HepG2 (cell line): ENCODE measurements around the gene HK3. TPM values are rescaled to one million over a fixed set of nuclear protein-coding genes. Genes with fewer than 3 reads are reported as not detected.

Experiments
- ATAC-seq: fragments of 200-7000 bp; cut with Tn5 transposase; 3 replicates; pipeline ENCODE4 v1.9.1; 2020; ENCODE audit warnings: mild to moderate bottlenecking, moderate library complexity
- BruUV-seq: library from RNA; stranded (reverse); fragments of 400-500 nt; replicated peaks from 2 replicates; lab custom pipeline; 2021; lab: Mats Ljungman, UMichigan
- CTCF ChIA-PET: fragments of 300-600 bp; formaldehyde crosslinking; extraction: SDS; loops from one replicate; lab custom pipeline; 2021; ENCODE audit warnings: low total read pairs, inconsistent platforms, low intra/inter-chr PET ratio; lab: Yijun Ruan, JAX
- POLR2A ChIA-PET: fragments of 350-600 bp; sonication (Branson Sonifier 250); formaldehyde crosslinking; loops from one replicate; lab custom pipeline; 2020; ENCODE audit warnings: antibody characterized with exemption, inconsistent platforms; lab: Yijun Ruan, JAX
- DNase-seq: peaks from one replicate; pipeline ENCODE4 v3.0.0-alpha.2; 2015; ENCODE audit warnings: low spot score
- FAIRE-seq: peaks from 3 replicates; lab custom pipeline; 2011; peaks lifted over from hg19 to GRCh38; lab: Jason Lieb, UNC
- H2AFZ ChIP-seq: one replicate; pipeline ENCODE4 v1.6.1; 2011; ENCODE audit warnings: low read length, inconsistent platforms
- H3K27ac ChIP-seq: fragments of 300-600 bp; 3 replicates; pipeline ENCODE4 v1.8.0; 2011; ENCODE audit warnings: mixed run types, mild to moderate bottlenecking, mixed read lengths, low read length, inconsistent platforms; ENCODE audit not compliant: insufficient read depth; ENCODE audit errors: extremely low read length
- H3K27me3 ChIP-seq, 2 experiments: fragments of 200-600 bp in 1 of 2; 2 replicates in 1 of 2; 3 replicates in 1 of 2; pipeline versions ENCODE4 v1.6.0 to v1.8.0; 2011; ENCODE audit warnings: low read length in 2 of 2, mild to moderate bottlenecking in 2 of 2, moderate library complexity in 2 of 2, inconsistent platforms in 1 of 2; ENCODE audit not compliant: insufficient read depth in 2 of 2, control insufficient read depth in 1 of 2
- H3K36me3 ChIP-seq, 2 experiments: fragments of 200-600 bp in 1 of 2; replicated peaks in 1 of 2; 2 replicates in 1 of 2; 3 replicates in 1 of 2; pipeline versions ENCODE4 v1.5.1 to v1.8.0; 2011; ENCODE audit warnings: low read length in 2 of 2, inconsistent platforms in 1 of 2; ENCODE audit not compliant: insufficient read depth in 2 of 2, control insufficient read depth in 1 of 2
- H3K4me1 ChIP-seq: 2 replicates; pipeline ENCODE4 v1.5.1; 2012; ENCODE audit warnings: low read length, inconsistent platforms; ENCODE audit not compliant: insufficient read depth
- H3K4me2 ChIP-seq: 2 replicates; pipeline ENCODE4 v1.6.0; 2011; ENCODE audit warnings: low read depth, low read length, inconsistent platforms
- H3K4me3 ChIP-seq, 3 experiments: fragments of 200-600 bp in 1 of 3; sonication (generic), shearing (Covaris generic) in 1 of 3; replicated peaks in 1 of 3; 2 replicates each; pipeline ENCODE4 v1.5.1; 2011 to 2016; ENCODE audit warnings: low read length in 3 of 3, inconsistent platforms in 2 of 3, low read depth in 2 of 3, mild to moderate bottlenecking in 2 of 3, control low read depth in 1 of 3, mixed read lengths in 1 of 3; ENCODE audit not compliant: insufficient read depth in 1 of 3
- H3K79me2 ChIP-seq: one replicate; pipeline ENCODE4 v1.6.1; 2011; ENCODE audit warnings: low read length, inconsistent platforms; ENCODE audit not compliant: insufficient read depth
- H3K9ac ChIP-seq: 2 replicates; pipeline ENCODE4 v1.6.0; 2011; ENCODE audit warnings: mild to moderate bottlenecking, low read depth, low read length, inconsistent platforms; ENCODE audit not compliant: insufficient read depth
- H3K9me3 ChIP-seq: 2 replicates; pipeline ENCODE4 v1.5.1; 2012; ENCODE audit warnings: mild to moderate bottlenecking, low read length
- H4K20me1 ChIP-seq: 2 replicates; pipeline ENCODE4 v1.6.0; 2011; ENCODE audit warnings: inconsistent platforms, mild to moderate bottlenecking, low read length, moderate library complexity; ENCODE audit not compliant: insufficient read depth
- BORCS8-MEF2B ChIP-seq: sonication (generic); formaldehyde crosslinking; IDR thresholded peaks from 2 replicates; pipeline ENCODE4 v1.8.0; 2022; ENCODE audit warnings: mild to moderate bottlenecking, missing genetic modification reagents
- FOXJ3 ChIP-seq: sonication (generic); formaldehyde crosslinking; IDR thresholded peaks from 2 replicates; pipeline ENCODE4 v1.4.0; 2020; ENCODE audit warnings: missing genetic modification reagents, mild to moderate bottlenecking, borderline replicate concordance
- KDM2A ChIP-seq: sonication (generic); formaldehyde crosslinking; IDR thresholded peaks from 2 replicates; pipeline ENCODE4 v1.4.0; 2020; ENCODE audit warnings: low read depth, missing genetic modification reagents, borderline replicate concordance
- RBM22 ChIP-seq: fragments of 200-400 bp; formaldehyde crosslinking; optimal IDR thresholded peaks from 2 replicates; pipeline ENCODE3; 2017; ENCODE audit warnings: mild to moderate bottlenecking, low read length, moderate library complexity
- SMARCE1 ChIP-seq: fragments of 450-650 bp; IDR thresholded peaks from 2 replicates; pipeline ENCODE4 v1.6.1; 2017; ENCODE audit warnings: borderline replicate concordance
- SNRNP70 ChIP-seq: fragments of 200-400 bp; formaldehyde crosslinking; IDR thresholded peaks from 2 replicates; pipeline ENCODE4 v1.6.1; 2017; ENCODE audit warnings: mild to moderate bottlenecking, low read depth, low read length, moderate library complexity
- SP4 ChIP-seq: sonication (generic); formaldehyde crosslinking; IDR thresholded peaks from 2 replicates; pipeline ENCODE4 v1.8.1; 2023; ENCODE audit warnings: mild to moderate bottlenecking, missing genetic modification reagents
- SRY ChIP-seq: sonication (generic); formaldehyde crosslinking; IDR thresholded peaks from 2 replicates; pipeline ENCODE4 v1.8.0; 2022; ENCODE audit warnings: mild to moderate bottlenecking, missing genetic modification reagents
- ZNF256 ChIP-seq: sonication (generic); formaldehyde crosslinking; conservative IDR thresholded peaks from 2 replicates; pipeline ENCODE4 v1.4.0; 2020; ENCODE audit warnings: missing genetic modification reagents
- ZNF335 ChIP-seq: sonication (generic); formaldehyde crosslinking; IDR thresholded peaks from 2 replicates; pipeline ENCODE4 v1.4.0; 2020; ENCODE audit warnings: missing genetic modification reagents
- ZNF468 ChIP-seq: sonication (generic); formaldehyde crosslinking; IDR thresholded peaks from 2 replicates; pipeline ENCODE4 v1.8.0; 2022; ENCODE audit warnings: mild to moderate bottlenecking, moderate library complexity, missing genetic modification reagents
- WGBS: methylation state at CpG from one replicate; pipeline ENCODE4 v1.1.6; 2017; ENCODE audit warnings: low lambda C conversion rate; 5-methylcytosine and 5-hydroxymethylcytosine counted together
- in situ Hi-C: cut with HindIII; loops from 2 replicates; pipeline ENCODE4 v1.10.0; 2017; ENCODE audit warnings: low pct_unique_long_range_greater_than_20kb; ENCODE audit not compliant: extremely low pct_ligation_motif_present
- intact Hi-C: fragments of 100-400 bp; cut with micrococcal nuclease; formaldehyde crosslinking; loops from one replicate; pipeline ENCODE4 v1.10.0; 2022; ENCODE audit not compliant: unreplicated experiment
- polyA plus RNA-seq, 8 experiments: library from polyadenylated mRNA; depleted of rRNA in 3 of 8; stranded (reverse) in 7 of 8; unstranded in 1 of 8; fragments of >200 nt; fragmentation: Illumina TruSeq in 4 of 8; extraction: Trizol in 4 of 8; gene quantifications; 2 replicates each; pipeline versions ENCODE4 v1.2.1 to v1.2.3, GENCODE V29; 2011 to 2016; ENCODE audit warnings: low read depth in 4 of 8, missing spikeins in 1 of 8, mixed read lengths in 1 of 8; ENCODE audit not compliant: insufficient read depth in 1 of 8
- total RNA-seq, 5 experiments: library from RNA; depleted of rRNA; stranded (reverse); fragments of >200 nt; fragmentation: Illumina TruSeq; extraction: Trizol; gene quantifications; 2 replicates each; pipeline ENCODE4 v1.2.3, GENCODE V29; 2016; ENCODE audit warnings: low read depth in 1 of 5
- TF ChIP-seq, protein P1 (sequence below): IDR thresholded peaks from 2 replicates; pipeline ENCODE4 v1.6.1; 2016
- TF ChIP-seq, protein P2 (sequence below): sonication (generic); formaldehyde crosslinking; conservative IDR thresholded peaks from 2 replicates; pipeline ENCODE4 v1.4.0; 2020; ENCODE audit warnings: missing genetic modification reagents

The HK3 gene
- total and polyA plus RNA-seq, 2 of the 13 experiments (the other 11 are each of a cell fraction or from before 2014, with no cell fraction given): not detected

DNA sequence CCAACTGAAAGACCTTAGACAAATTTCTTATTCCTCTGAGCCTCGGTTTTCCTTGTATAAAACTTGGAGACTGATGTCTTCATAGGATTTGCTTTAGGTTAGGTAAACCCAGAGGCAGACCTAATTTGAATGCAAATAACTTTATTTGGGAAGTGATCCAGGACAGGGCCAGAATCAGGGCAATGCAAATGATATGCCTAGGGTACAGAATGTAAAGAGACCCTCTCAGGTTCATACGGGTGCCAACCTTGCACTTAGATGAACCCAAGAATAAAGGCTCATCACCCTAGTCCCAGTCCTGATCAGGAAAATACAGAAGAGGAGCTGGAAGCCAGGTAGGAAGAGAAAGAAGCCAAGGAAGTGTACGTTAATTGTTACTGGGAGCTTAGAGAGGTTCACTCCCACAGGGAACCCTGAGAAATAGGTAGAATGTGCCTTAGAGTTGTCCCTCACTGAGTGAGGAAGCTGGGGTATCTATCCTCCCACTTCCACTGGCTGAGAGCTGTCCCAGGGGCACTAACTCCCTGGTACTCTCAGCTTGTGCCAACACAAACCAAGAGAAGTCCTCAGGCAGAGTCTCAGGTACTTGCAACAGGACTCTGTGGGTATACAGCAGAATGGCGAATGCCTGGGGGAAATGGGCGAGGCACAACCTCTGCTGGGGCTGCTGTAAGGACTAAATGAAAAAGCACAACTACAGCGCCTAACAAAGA, 3.1 kb upstream of the HK3 start:
- TF ChIP-seq RBM22 (peak; percentile 77), SP4 (no peak)
- H3K9me3 ChIP-seq: no peaks in the 10 kb centered on the region
- WGBS: 94% methylated on average over 6 of the region's 6 CpGs
- H3K4me3 ChIP-seq: no peak overlapping the region
- no peak overlapping the region for H3K27ac ChIP-seq
- H3K79me2 ChIP-seq: no peaks in the 10 kb centered on the region
- H2AFZ ChIP-seq: no peak overlapping the region
- no peaks in the 10 kb centered on the region for H3K27me3 ChIP-seq
- H3K36me3 ChIP-seq: peaks cover 17 to 33% of the 10 kb centered on the region in 2 experiments
- no peak overlapping the region for H3K4me2 ChIP-seq
- H4K20me1 ChIP-seq: no peaks in the 10 kb centered on the region
- CTCF ChIA-PET: no interaction called here
- no TSS peak for BruUV-seq
- no peak overlapping the region for H3K9ac ChIP-seq
- FAIRE-seq (no peak), ATAC-seq (no peak), DNase-seq (no peak)
- in situ Hi-C loops (no loop called here), intact Hi-C loops (no loop called here)
- H3K4me1 ChIP-seq: peaks cover 19% of the 10 kb centered on the region
- POLR2A ChIA-PET: no interaction called here

DNA sequence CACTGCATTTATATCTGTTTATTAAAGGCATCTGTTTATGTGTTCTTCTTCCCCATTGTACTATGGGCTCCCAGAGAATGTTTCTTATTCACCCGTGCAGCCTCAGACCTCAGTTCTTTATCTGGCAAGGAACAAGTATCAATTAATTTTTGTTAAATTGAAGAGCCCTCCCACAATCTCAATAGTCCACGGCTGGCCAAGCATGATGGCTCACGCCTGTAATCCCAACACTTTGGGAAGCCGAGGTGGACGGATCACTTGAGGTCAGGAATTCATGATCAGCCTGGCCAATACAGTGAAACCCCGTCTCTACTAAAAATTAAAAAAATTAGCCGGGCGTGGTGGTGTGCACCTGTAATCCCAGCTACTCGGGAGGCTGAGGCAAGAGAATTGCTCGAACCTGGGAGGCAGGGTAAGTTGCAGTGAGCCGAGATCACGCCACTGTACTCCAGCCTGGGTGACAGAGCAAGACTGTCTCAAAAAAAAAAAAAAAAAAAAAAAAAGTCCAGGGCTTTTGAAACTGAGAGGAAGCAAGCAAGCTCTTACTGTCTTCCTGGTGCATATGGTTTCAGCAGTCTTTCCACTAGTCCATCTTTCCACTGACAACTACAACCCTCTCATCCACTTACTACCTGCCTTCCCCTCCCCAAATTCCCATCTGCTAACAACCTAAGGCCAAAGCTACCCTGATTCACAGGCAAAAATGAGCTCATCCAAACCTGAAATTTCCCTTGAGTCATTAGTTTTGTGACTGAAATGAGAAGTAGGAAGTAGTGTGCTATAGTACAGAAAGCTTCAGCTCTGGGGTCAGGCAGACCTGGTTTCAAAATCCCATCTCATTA, 2.3 kb upstream of the HK3 start:
- H3K9ac ChIP-seq: no peak overlapping the region
- BruUV-seq: TSS peak; percentile 12
- ATAC-seq: no peak
- no peaks in the 10 kb centered on the region for H3K9me3 ChIP-seq
- H3K79me2 ChIP-seq: no peaks in the 10 kb centered on the region
- H4K20me1 ChIP-seq: no peaks in the 10 kb centered on the region
- intact Hi-C loops (no loop called here), in situ Hi-C loops (no loop called here)
- no peak overlapping the region for H3K27ac ChIP-seq
- peaks cover 19% of the 10 kb centered on the region for H3K4me1 ChIP-seq
- no peak for DNase-seq
- H3K4me3 ChIP-seq: no peak overlapping the region
- no peak overlapping the region for H2AFZ ChIP-seq
- H3K27me3 ChIP-seq: no peaks in the 10 kb centered on the region
- H3K36me3 ChIP-seq: peaks cover 14 to 26% of the 10 kb centered on the region in 2 experiments
- CTCF ChIA-PET: no interaction called here
- no peak overlapping the region for H3K4me2 ChIP-seq
- 98% methylated on average over 12 of the region's 12 CpGs for WGBS
- POLR2A ChIA-PET: interaction anchor here (0.6 kb wide), 1 partner anchor 112 kb away, joined by 3 read pairs; no protein-coding TSS in a partner anchor
- FAIRE-seq: no peak
- no peak for TF ChIP-seq ZNF256 (CRISPR knock-in tag)
- TF ChIP-seq, protein P1, sequence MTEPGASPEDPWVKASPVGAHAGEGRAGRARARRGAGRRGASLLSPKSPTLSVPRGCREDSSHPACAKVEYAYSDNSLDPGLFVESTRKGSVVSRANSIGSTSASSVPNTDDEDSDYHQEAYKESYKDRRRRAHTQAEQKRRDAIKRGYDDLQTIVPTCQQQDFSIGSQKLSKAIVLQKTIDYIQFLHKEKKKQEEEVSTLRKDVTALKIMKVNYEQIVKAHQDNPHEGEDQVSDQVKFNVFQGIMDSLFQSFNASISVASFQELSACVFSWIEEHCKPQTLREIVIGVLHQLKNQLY (CRISPR knock-in tag): no peak
- TF ChIP-seq SNRNP70: no peak
- TF ChIP-seq ZNF468 (CRISPR knock-in tag): no peak
- TF ChIP-seq KDM2A: no peak
- TF ChIP-seq SMARCE1: no peak
- TF ChIP-seq, protein P2, sequence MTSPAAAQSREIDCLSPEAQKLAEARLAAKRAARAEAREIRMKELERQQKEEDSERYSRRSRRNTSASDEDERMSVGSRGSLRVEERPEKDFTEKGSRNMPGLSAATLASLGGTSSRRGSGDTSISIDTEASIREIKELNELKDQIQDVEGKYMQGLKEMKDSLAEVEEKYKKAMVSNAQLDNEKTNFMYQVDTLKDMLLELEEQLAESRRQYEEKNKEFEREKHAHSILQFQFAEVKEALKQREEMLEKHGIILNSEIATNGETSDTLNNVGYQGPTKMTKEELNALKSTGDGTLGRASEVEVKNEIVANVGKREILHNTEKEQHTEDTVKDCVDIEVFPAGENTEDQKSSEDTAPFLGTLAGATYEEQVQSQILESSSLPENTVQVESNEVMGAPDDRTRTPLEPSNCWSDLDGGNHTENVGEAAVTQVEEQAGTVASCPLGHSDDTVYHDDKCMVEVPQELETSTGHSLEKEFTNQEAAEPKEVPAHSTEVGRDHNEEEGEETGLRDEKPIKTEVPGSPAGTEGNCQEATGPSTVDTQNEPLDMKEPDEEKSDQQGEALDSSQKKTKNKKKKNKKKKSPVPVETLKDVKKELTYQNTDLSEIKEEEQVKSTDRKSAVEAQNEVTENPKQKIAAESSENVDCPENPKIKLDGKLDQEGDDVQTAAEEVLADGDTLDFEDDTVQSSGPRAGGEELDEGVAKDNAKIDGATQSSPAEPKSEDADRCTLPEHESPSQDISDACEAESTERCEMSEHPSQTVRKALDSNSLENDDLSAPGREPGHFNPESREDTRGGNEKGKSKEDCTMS (CRISPR knock-in tag): no peak
- no peak for TF ChIP-seq ZNF335 (CRISPR knock-in tag)
- TF ChIP-seq SRY: no peak
- no peak for TF ChIP-seq BORCS8-MEF2B (CRISPR knock-in tag)
- no peak for TF ChIP-seq FOXJ3 (CRISPR knock-in tag)
